Mesenchymal stem cell (in vitro differentiated cells and primary cell): Measurements from ENCODE around the gene CNTNAP2.

Source experiments
- DNase-seq: peaks from one replicate; pipeline ENCODE4 v3.0.0-alpha.2; 2013
- H2AFZ ChIP-seq: one replicate; pipeline ENCODE4 v1.6.1; 2013; ENCODE audit warnings: low read depth, mild to moderate bottlenecking, control low read depth, inconsistent platforms, low read length, moderate library complexity
- H2AK5ac ChIP-seq: 2 replicates; pipeline ENCODE4 v1.6.1; 2013; ENCODE audit warnings: low read length, moderate library complexity, mild to moderate bottlenecking, inconsistent platforms; ENCODE audit not compliant: severe bottlenecking
- H2BK120ac ChIP-seq: one replicate; pipeline ENCODE4 v1.6.1; 2013; ENCODE audit warnings: low read depth, mild to moderate bottlenecking, inconsistent platforms, low read length, moderate library complexity
- H2BK12ac ChIP-seq, 2 experiments: one replicate each; pipeline ENCODE4 v1.6.1; 2013; ENCODE audit warnings: inconsistent platforms in 2 of 2, low read length in 2 of 2, mild to moderate bottlenecking in 2 of 2, moderate library complexity in 2 of 2, control low read depth in 1 of 2
- H2BK15ac ChIP-seq: one replicate; pipeline ENCODE4 v1.6.1; 2013; ENCODE audit warnings: mild to moderate bottlenecking, low read depth, inconsistent platforms; ENCODE audit not compliant: poor library complexity, severe bottlenecking
- H2BK5ac ChIP-seq: 2 replicates; pipeline ENCODE4 v1.6.1; 2013; ENCODE audit warnings: low read depth, mild to moderate bottlenecking, low read length, control low read depth, inconsistent platforms; ENCODE audit not compliant: poor library complexity, severe bottlenecking
- H3K14ac ChIP-seq, 2 experiments: one replicate each; pipeline ENCODE4 v1.6.1; 2013; ENCODE audit warnings: inconsistent platforms in 2 of 2, low read length in 2 of 2, control low read depth in 1 of 2, mild to moderate bottlenecking in 1 of 2, moderate library complexity in 1 of 2
- H3K18ac ChIP-seq, 2 experiments: one replicate each; pipeline ENCODE4 v1.6.1; 2013; ENCODE audit warnings: inconsistent platforms in 2 of 2, low read length in 2 of 2, control low read depth in 1 of 2, low read depth in 1 of 2, mild to moderate bottlenecking in 1 of 2
- H3K23ac ChIP-seq, 2 experiments: one replicate each; pipeline ENCODE4 v1.6.1; 2013; ENCODE audit warnings: inconsistent platforms in 2 of 2, low read length in 2 of 2, mild to moderate bottlenecking in 2 of 2, moderate library complexity in 2 of 2, control low read depth in 1 of 2
- H3K27ac ChIP-seq: 2 replicates; pipeline ENCODE4 v1.5.1; 2013; ENCODE audit warnings: mild to moderate bottlenecking, moderate library complexity, low read length, control low read depth, inconsistent platforms; ENCODE audit not compliant: poor library complexity, severe bottlenecking
- H3K27me3 ChIP-seq, 2 experiments: 2 replicates each; pipeline versions ENCODE4 v1.6.1 to v1.7.0; 2013; ENCODE audit warnings: low read length in 2 of 2, mild to moderate bottlenecking in 2 of 2, moderate library complexity in 2 of 2, control low read depth in 1 of 2, inconsistent platforms in 1 of 2; ENCODE audit not compliant: control insufficient read depth in 1 of 2, insufficient read depth in 1 of 2
- H3K36me3 ChIP-seq, 2 experiments: 2 replicates each; pipeline versions ENCODE4 v1.6.1 to v1.7.0; 2013; ENCODE audit warnings: low read length in 2 of 2, control low read depth in 1 of 2, inconsistent platforms in 1 of 2, low read depth in 1 of 2, mild to moderate bottlenecking in 1 of 2; ENCODE audit not compliant: insufficient read depth in 2 of 2, control insufficient read depth in 1 of 2
- H3K4ac ChIP-seq, 2 experiments: one replicate each; pipeline ENCODE4 v1.6.1; 2013; ENCODE audit warnings: inconsistent platforms in 2 of 2, low read length in 2 of 2, mild to moderate bottlenecking in 2 of 2, moderate library complexity in 2 of 2, control low read depth in 1 of 2, low read depth in 1 of 2
- H3K4me1 ChIP-seq: 2 replicates; pipeline ENCODE4 v1.6.1; 2013; ENCODE audit warnings: low read depth, low read length, control low read depth; ENCODE audit not compliant: control insufficient read depth, insufficient read depth
- H3K4me2 ChIP-seq: 2 replicates; pipeline ENCODE4 v1.6.1; 2013; ENCODE audit warnings: low read length, mild to moderate bottlenecking, inconsistent platforms; ENCODE audit not compliant: poor library complexity, severe bottlenecking
- H3K4me3 ChIP-seq, 2 experiments: 2 replicates each; pipeline versions ENCODE4 v1.5.1 to v1.7.0; 2013; ENCODE audit warnings: low read length in 2 of 2, mild to moderate bottlenecking in 2 of 2, control low read depth in 1 of 2, low read depth in 1 of 2; ENCODE audit not compliant: insufficient read depth in 1 of 2
- H3K79me1 ChIP-seq: replicated peaks from 2 replicates; pipeline ENCODE4 v1.6.1; 2013; ENCODE audit warnings: mild to moderate bottlenecking, control low read depth, low read length, inconsistent platforms; ENCODE audit not compliant: poor library complexity, severe bottlenecking
- H3K9ac ChIP-seq: 2 replicates; pipeline ENCODE4 v1.7.0; 2013; ENCODE audit warnings: mild to moderate bottlenecking, low read length, moderate library complexity
- H3K9me3 ChIP-seq: 2 replicates; pipeline ENCODE4 v1.7.0; 2013; ENCODE audit warnings: mild to moderate bottlenecking, low read length; ENCODE audit not compliant: control insufficient read depth
- H4K8ac ChIP-seq: one replicate; pipeline ENCODE4 v1.6.1; 2013; ENCODE audit warnings: inconsistent platforms, mild to moderate bottlenecking, low read length, moderate library complexity
- H4K91ac ChIP-seq: one replicate; pipeline ENCODE4 v1.6.1; 2013; ENCODE audit warnings: mild to moderate bottlenecking, low read length, inconsistent platforms
- WGBS: methylation state at CpG from one replicate; pipeline ENCODE4 v1.1.7; 2013; ENCODE audit warnings: mixed read lengths; 5-methylcytosine and 5-hydroxymethylcytosine counted together

The CNTNAP2 gene

GRCh38 chr7:146249272-146249671 lies 132.7 kb downstream of the CNTNAP2 start:
- H3K14ac ChIP-seq: no peak overlapping the region
- peaks cover 12% of the 10 kb centered on the region for H3K9me3 ChIP-seq
- H3K4me3 ChIP-seq: no peak overlapping the region
- H3K23ac ChIP-seq: no peak overlapping the region
- H2BK12ac ChIP-seq: no peak overlapping the region
- H4K8ac ChIP-seq: no peak overlapping the region
- no peaks in the 10 kb centered on the region for H3K27me3 ChIP-seq
- H3K79me1 ChIP-seq: no peaks in the 10 kb centered on the region
- H3K9ac ChIP-seq: no peak overlapping the region
- no peak overlapping the region for H2AK5ac ChIP-seq
- no peak overlapping the region for H4K91ac ChIP-seq
- no peak overlapping the region for H3K27ac ChIP-seq
- no peak overlapping the region for H2BK5ac ChIP-seq
- H2BK120ac ChIP-seq: no peak overlapping the region
- no peak overlapping the region for H3K4ac ChIP-seq
- H3K4me1 ChIP-seq: no peaks in the 10 kb centered on the region
- H3K4me2 ChIP-seq: no peak overlapping the region
- H3K36me3 ChIP-seq: no peaks in the 10 kb centered on the region
- H3K18ac ChIP-seq: no peak overlapping the region
- 20% methylated on average over 1 of the region's 2 CpGs for WGBS
- H2BK15ac ChIP-seq: no peak overlapping the region
- no peak for DNase-seq
- H2AFZ ChIP-seq: no peak overlapping the region

- Histone ChIP-seq H3K9me3 (peaks cover 18% of the 10 kb centered on the region), H2BK12ac (no peak overlapping the region), H3K4me3 (no peak overlapping the region), H3K18ac (no peak overlapping the region), H3K4me2 (no peak overlapping the region), H4K91ac (no peak overlapping the region), H2BK120ac (no peak overlapping the region), H3K79me1 (no peaks in the 10 kb centered on the region), H3K27me3 (no peaks in the 10 kb centered on the region), H2BK5ac (no peak overlapping the region), H4K8ac (no peak overlapping the region), H3K9ac (no peak overlapping the region), H3K4me1 (no peaks in the 10 kb centered on the region), H2AFZ (no peak overlapping the region), H3K4ac (no peak overlapping the region), H3K23ac (no peak overlapping the region), H3K36me3 (no peaks in the 10 kb centered on the region), H3K14ac (no peak overlapping the region), H2BK15ac (no peak overlapping the region), H3K27ac (no peak overlapping the region), H2AK5ac (no peak overlapping the region)
- WGBS: 52% methylated on average over 3 of the region's 3 CpGs
- DNase-seq: no peak
These were observed 139.0 kb downstream of the CNTNAP2 start for GRCh38 chr7:146255609-146256008.

- WGBS: no CpG with 5 or more reads among the region's 1 CpG
- no peak overlapping the region for H2BK120ac ChIP-seq
- no peak overlapping the region for H3K14ac ChIP-seq
- no peaks in the 10 kb centered on the region for H3K4me1 ChIP-seq
- no peaks in the 10 kb centered on the region for H3K36me3 ChIP-seq
- no peak overlapping the region for H2BK5ac ChIP-seq
- H3K27ac ChIP-seq: no peak overlapping the region
- no peak overlapping the region for H4K8ac ChIP-seq
- DNase-seq: no peak
- no peak overlapping the region for H2BK15ac ChIP-seq
- H3K23ac ChIP-seq: no peak overlapping the region
- H3K4me2 ChIP-seq: no peak overlapping the region
- peaks cover 7% of the 10 kb centered on the region for H3K9me3 ChIP-seq
- no peak overlapping the region for H3K4ac ChIP-seq
- H3K27me3 ChIP-seq: no peaks in the 10 kb centered on the region
- no peak overlapping the region for H2AFZ ChIP-seq
- H3K4me3 ChIP-seq: no peak overlapping the region
- no peak overlapping the region for H3K9ac ChIP-seq
- H4K91ac ChIP-seq: no peak overlapping the region
- H2BK12ac ChIP-seq: no peak overlapping the region
- no peaks in the 10 kb centered on the region for H3K79me1 ChIP-seq
- H3K18ac ChIP-seq: no peak overlapping the region
- no peak overlapping the region for H2AK5ac ChIP-seq
These were observed 145.9 kb downstream of the CNTNAP2 start for GRCh38 chr7:146262527-146262926.

GRCh38 chr7:146276888-146277287 lies 160.3 kb downstream of the CNTNAP2 start:
- Histone ChIP-seq H3K27ac (no peak overlapping the region), H3K4me3 (no peak overlapping the region), H3K27me3 (no peaks in the 10 kb centered on the region), H3K18ac (no peak overlapping the region), H2BK12ac (no peak overlapping the region), H3K36me3 (no peaks in the 10 kb centered on the region), H3K4me2 (no peak overlapping the region), H3K14ac (no peak overlapping the region), H2BK15ac (no peak overlapping the region), H4K8ac (no peak overlapping the region), H2AK5ac (no peak overlapping the region), H3K9ac (no peak overlapping the region), H3K79me1 (no peaks in the 10 kb centered on the region), H3K4ac (no peak overlapping the region), H3K9me3 (no peaks in the 10 kb centered on the region), H2BK5ac (no peak overlapping the region), H2AFZ (no peak overlapping the region), H4K91ac (no peak overlapping the region), H3K4me1 (no peaks in the 10 kb centered on the region), H3K23ac (no peak overlapping the region), H2BK120ac (no peak overlapping the region)
- DNase-seq: no peak
- 79% methylated on average over 3 of the region's 3 CpGs for WGBS
